Activated CD4-positive, alpha-beta T cell treated with anti-CD3 and anti-CD28 coated beads for 36 hours (primary cell): Measurements from ENCODE around the gene FAAH. TPM values are rescaled to one million over a fixed set of nuclear protein-coding genes. Genes with fewer than 3 reads are reported as not detected.
A peak's percentile ranks its signal among the peaks of the same experiment; 100 is the strongest.
"Not testable (repeated sequence)": the region's sequence is repeated elsewhere in the genome, so short reads cannot be mapped to it uniquely, and the experiment has no call there.

Experiments used
- ATAC-seq: fragments of 200-7000 bp; cut with Tn5 transposase; one replicate; pipeline ENCODE4 v1.10.0; 2021; ENCODE audit warnings: mild to moderate bottlenecking, moderate library complexity
- CTCF ChIA-PET: fragments of 350-600 bp; sonication (Branson Sonifier 250); formaldehyde crosslinking; loops from one replicate; lab custom pipeline; 2021; ENCODE audit warnings: antibody characterized with exemption; lab: Charles Lee
- POLR2A ChIA-PET: fragments of 350-600 bp; sonication (Branson Sonifier 250); formaldehyde crosslinking; loops from one replicate; lab custom pipeline; 2021; ENCODE audit warnings: antibody characterized with exemption, inconsistent platforms; lab: Charles Lee
- DNase-seq: peaks from one replicate; pipeline ENCODE4 v3.0.0-alpha.2; 2020
- H3K27ac Mint-ChIP-seq: one replicate; pipeline ENCODE4 v1.8.0; 2021; ENCODE audit warnings: mixed read lengths
- H3K27me3 Mint-ChIP-seq: one replicate; pipeline ENCODE4 v1.8.0; 2021; ENCODE audit warnings: mixed read lengths
- H3K36me3 Mint-ChIP-seq: one replicate; pipeline ENCODE4 v1.8.0; 2021; ENCODE audit warnings: low read depth, mixed read lengths
- H3K4me1 Mint-ChIP-seq: one replicate; pipeline ENCODE4 v1.8.0; 2021; ENCODE audit warnings: mixed read lengths
- H3K4me3 Mint-ChIP-seq: one replicate; pipeline ENCODE4 v1.8.0; 2021; ENCODE audit warnings: mild to moderate bottlenecking, moderate library complexity, mixed read lengths
- H3K9me3 Mint-ChIP-seq: one replicate; pipeline ENCODE4 v1.8.0; 2021; ENCODE audit warnings: low read depth, mixed read lengths
- intact Hi-C, 2 experiments: fragments of 100-400 bp; cut with DNase I in 1 of 2; cut with micrococcal nuclease in 1 of 2; formaldehyde crosslinking; loops; one replicate each; pipeline versions ENCODE4 v1.14.2 to v1.15.1; 2022 to 2024; cut with DNase I, micrococcal nuclease
- total RNA-seq, 2 experiments: library from RNA; stranded (reverse); gene quantifications; one replicate each; pipeline ENCODE4 v1.2.3, GENCODE V29; 2021

The FAAH gene
- 1 to 10 TPM; 5.3 to 7.5 TPM for total RNA-seq

DNA sequence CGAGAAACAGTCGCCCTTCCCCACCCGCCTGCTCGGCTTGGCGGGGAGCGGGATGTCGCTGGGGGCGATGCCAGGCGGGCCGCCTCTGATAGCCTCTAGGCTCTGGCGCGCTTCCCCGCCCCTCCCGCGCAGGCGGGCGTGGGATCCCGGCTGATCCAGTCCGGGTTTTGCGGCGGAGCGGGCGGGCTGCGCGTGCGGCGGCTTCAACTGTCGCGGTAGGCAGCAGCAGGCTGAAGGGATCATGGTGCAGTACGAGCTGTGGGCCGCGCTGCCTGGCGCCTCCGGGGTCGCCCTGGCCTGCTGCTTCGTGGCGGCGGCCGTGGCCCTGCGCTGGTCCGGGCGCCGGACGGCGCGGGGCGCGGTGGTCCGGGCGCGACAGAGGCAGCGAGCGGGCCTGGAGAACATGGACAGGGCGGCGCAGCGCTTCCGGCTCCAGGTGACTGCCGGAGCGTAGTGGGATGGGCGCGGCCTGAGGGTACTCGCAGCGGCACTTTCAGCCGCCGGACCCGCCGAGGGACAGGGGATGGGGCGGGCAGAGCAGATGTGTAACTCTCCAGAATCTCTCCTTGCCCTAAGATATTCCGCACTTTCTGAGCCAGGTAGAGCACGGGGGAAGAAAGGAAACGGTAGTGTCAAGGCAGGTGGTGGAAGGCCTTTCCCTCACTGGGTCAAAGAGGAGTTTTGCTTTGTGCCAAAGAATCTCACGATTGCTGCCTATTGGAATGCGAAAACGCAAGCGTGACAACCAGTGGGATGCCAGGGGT is at the start of gene FAAH:
TSS of gene FAAH (plus strand) at position 210 of the 764 bp plus-strand sequence. CDS start at position 242, 32 bp downstream.
- H3K36me3 Mint-ChIP-seq = peaks cover 12% of the 10 kb centered on the region
- intact Hi-C loops = loop anchor here in 1 of 2 experiments (1.0 to 5.0 kb wide), 2 partner anchors 147 to 323 kb away; partner anchors contain the start of genes EFCAB14 and RAD54L
- H3K27ac Mint-ChIP-seq = peak within 1 kb of the TSS; percentile 2
- H3K9me3 Mint-ChIP-seq = peaks cover 17% of the 10 kb centered on the region
- peaks cover 9% of the 10 kb centered on the region for H3K4me1 Mint-ChIP-seq
- CTCF ChIA-PET = interaction anchor here (0.6 to 0.7 kb wide), 2 partner anchors 9 to 60 kb away, joined by 3 to 4 read pairs; no protein-coding TSS in a partner anchor
- POLR2A ChIA-PET = no interaction called here
- peak; percentile 86 for ATAC-seq
- peak; percentile 79 for DNase-seq
- H3K4me3 Mint-ChIP-seq = peak within 1 kb of the TSS; percentile 66
- H3K27me3 Mint-ChIP-seq = peaks cover 8% of the 10 kb centered on the region

DNA sequence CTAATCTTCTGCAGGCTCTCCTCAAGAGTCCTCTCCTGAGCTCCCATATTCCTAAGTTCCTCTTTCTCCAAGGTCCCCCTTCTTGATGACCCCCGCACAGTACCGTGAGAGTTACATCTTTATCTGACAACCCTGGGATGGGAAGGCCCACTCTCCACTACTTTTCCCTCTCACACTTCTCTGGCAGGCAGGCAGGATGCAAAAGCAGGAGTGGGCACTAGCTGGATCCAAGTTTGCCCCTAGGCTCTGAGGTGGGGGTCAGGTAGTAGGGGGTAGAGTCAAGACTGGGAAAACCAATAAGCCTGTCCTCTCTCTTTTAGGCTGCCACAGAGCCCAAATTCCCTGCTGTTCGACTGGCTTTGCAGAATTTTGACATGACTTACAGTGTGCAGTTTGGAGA is 49.6 kb upstream of the FAAH start:
- no peaks in the 10 kb centered on the region for H3K9me3 Mint-ChIP-seq
- no peak overlapping the region for H3K4me3 Mint-ChIP-seq
- CTCF ChIA-PET = interaction anchor here (0.7 to 2.6 kb wide), 3 partner anchors 11 to 81 kb away, joined by 3 to 7 read pairs (median 3); no protein-coding TSS in a partner anchor
- peaks cover 49% of the 10 kb centered on the region for H3K4me1 Mint-ChIP-seq
- POLR2A ChIA-PET = interaction anchor here (0.6 to 0.8 kb wide), 2 partner anchors 53 to 658 kb away, joined by 3 read pairs; partner anchors contain the start of gene GPBP1L1
- no peaks in the 10 kb centered on the region for H3K27me3 Mint-ChIP-seq
- intact Hi-C loops = loop anchor here in 1 of 2 experiments (5.0 kb wide), 2 partner anchors 57 to 657 kb away; partner anchors contain the start of genes GPBP1L1 and TMEM69
- peak overlapping the region; percentile 49 for H3K27ac Mint-ChIP-seq
- DNase-seq (no peak), ATAC-seq (no peak)
- peaks cover 62% of the 10 kb centered on the region for H3K36me3 Mint-ChIP-seq

GRCh38 chr1:46345281-46345680 is 48.8 kb upstream of the FAAH start:
- CTCF ChIA-PET = interaction anchor here (2.6 kb wide), 1 partner anchor 12 kb away, joined by 7 read pairs; no protein-coding TSS in a partner anchor
- no peaks in the 10 kb centered on the region for H3K9me3 Mint-ChIP-seq
- H3K36me3 Mint-ChIP-seq = peaks cover 70% of the 10 kb centered on the region
- H3K4me1 Mint-ChIP-seq = peaks cover 46% of the 10 kb centered on the region
- intact Hi-C loops = no loop called here
- DNase-seq (no peak), ATAC-seq (no peak)
- peak overlapping the region; percentile 49 for H3K27ac Mint-ChIP-seq
- no peak overlapping the region for H3K4me3 Mint-ChIP-seq
- POLR2A ChIA-PET = interaction anchor here (0.5 to 0.8 kb wide), 2 partner anchors 467 to 659 kb away, joined by 3 to 4 read pairs; partner anchors contain the start of gene GPBP1L1
- no peaks in the 10 kb centered on the region for H3K27me3 Mint-ChIP-seq

DNA sequence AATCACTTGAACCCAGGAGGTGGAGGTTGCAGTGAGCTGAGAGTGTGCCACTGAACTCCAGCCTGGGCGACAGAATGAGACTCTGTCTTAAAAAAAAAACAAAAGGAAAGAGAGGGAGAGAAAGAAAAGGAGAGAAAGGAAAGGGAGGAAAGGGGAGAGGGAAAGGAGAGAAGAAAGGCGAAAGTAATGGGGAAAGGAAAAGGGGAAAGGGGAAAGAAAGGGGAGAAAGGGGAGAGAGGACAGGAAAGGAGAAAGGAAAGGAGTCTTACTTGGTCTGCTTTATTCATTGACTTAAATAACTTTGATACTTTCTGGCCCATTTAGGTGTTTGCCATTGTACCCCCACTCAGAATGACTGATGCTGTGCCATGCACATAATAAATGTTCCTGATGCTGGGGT is 41.8 kb upstream of the FAAH start:
- ChIA-PET POLR2A (interaction anchor here (0.7 to 1.0 kb wide), 2 partner anchors 48 to 179 kb away, joined by 4 to 8 read pairs; no protein-coding TSS in a partner anchor), CTCF (no interaction called here)
- no peak overlapping the region for H3K27ac Mint-ChIP-seq
- ATAC-seq (no peak), DNase-seq (no peak)
- no peak overlapping the region for H3K4me3 Mint-ChIP-seq
- H3K4me1 Mint-ChIP-seq = peaks cover 8% of the 10 kb centered on the region
- intact Hi-C loops = no loop called here
- H3K36me3 Mint-ChIP-seq = peaks cover 60% of the 10 kb centered on the region
- no peaks in the 10 kb centered on the region for H3K27me3 Mint-ChIP-seq
- H3K9me3 Mint-ChIP-seq = no peaks in the 10 kb centered on the region

- H3K27me3 Mint-ChIP-seq, intact Hi-C loops, H3K4me1 Mint-ChIP-seq, H3K9me3 Mint-ChIP-seq, H3K27ac Mint-ChIP-seq, DNase-seq, POLR2A ChIA-PET, ATAC-seq, H3K4me3 Mint-ChIP-seq: not testable (repeated sequence)
- H3K36me3 Mint-ChIP-seq = peaks cover 45% of the 10 kb centered on the region
- CTCF ChIA-PET = interaction anchor here (0.6 kb wide), 1 partner anchor 12 kb away, joined by 3 read pairs; no protein-coding TSS in a partner anchor
Measured at GRCh38 chr1:46355920-46356319, 38.2 kb upstream of the FAAH start.

GRCh38 chr1:46362158-46362557 is 32.0 kb upstream of the FAAH start:
- Mint-ChIP-seq H3K27me3 (no peaks in the 10 kb centered on the region), H3K27ac (no peak overlapping the region), H3K36me3 (peaks cover 43% of the 10 kb centered on the region), H3K4me3 (no peak overlapping the region), H3K4me1 (no peaks in the 10 kb centered on the region), H3K9me3 (no peaks in the 10 kb centered on the region)
- CTCF ChIA-PET = no interaction called here
- POLR2A ChIA-PET = interaction anchor here (0.6 kb wide), 1 partner anchor 21 kb away, joined by 3 read pairs; the partner anchor contains the start of gene NSUN4
- intact Hi-C loops = no loop called here
- ATAC-seq (no peak), DNase-seq (no peak)

GRCh38 chr1:46363121-46363520 is 31.0 kb upstream of the FAAH start:
- no peaks in the 10 kb centered on the region for H3K27me3 Mint-ChIP-seq
- CTCF ChIA-PET = no interaction called here
- ATAC-seq (no peak), DNase-seq (no peak)
- H3K4me1 Mint-ChIP-seq = no peaks in the 10 kb centered on the region
- peaks cover 42% of the 10 kb centered on the region for H3K36me3 Mint-ChIP-seq
- intact Hi-C loops = no loop called here
- POLR2A ChIA-PET = no interaction called here
- H3K4me3 Mint-ChIP-seq = no peak overlapping the region
- no peak overlapping the region for H3K27ac Mint-ChIP-seq
- H3K9me3 Mint-ChIP-seq = no peaks in the 10 kb centered on the region

DNA sequence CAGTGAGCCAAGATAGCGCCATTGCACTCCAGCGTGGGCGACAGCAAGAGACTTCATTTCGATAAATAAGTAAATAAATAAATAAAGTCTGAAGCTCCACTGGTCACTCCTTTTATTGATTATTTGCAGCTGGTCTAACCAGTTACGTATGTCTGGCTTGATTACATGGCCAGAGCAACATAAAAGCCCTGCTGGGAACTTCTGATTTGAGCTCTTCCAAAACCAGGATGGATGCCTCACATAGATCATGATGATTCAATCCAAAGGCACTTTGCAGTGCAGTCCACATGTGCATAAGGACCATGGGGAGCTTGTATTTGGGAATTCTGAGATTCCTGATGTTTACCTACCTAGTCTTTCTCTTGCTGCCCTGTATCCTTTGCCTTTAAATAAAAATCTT is 29.5 kb upstream of the FAAH start:
- intact Hi-C loops = no loop called here
- Mint-ChIP-seq H3K9me3 (no peaks in the 10 kb centered on the region), H3K36me3 (peaks cover 43% of the 10 kb centered on the region), H3K27me3 (no peaks in the 10 kb centered on the region), H3K27ac (no peak overlapping the region), H3K4me3 (no peak overlapping the region), H3K4me1 (peaks cover 3% of the 10 kb centered on the region)
- DNase-seq (no peak), ATAC-seq (no peak)
- POLR2A ChIA-PET = no interaction called here
- CTCF ChIA-PET = interaction anchor here (0.7 to 1.2 kb wide), 3 partner anchors 16 to 25 kb away, joined by 3 read pairs; no protein-coding TSS in a partner anchor

DNA sequence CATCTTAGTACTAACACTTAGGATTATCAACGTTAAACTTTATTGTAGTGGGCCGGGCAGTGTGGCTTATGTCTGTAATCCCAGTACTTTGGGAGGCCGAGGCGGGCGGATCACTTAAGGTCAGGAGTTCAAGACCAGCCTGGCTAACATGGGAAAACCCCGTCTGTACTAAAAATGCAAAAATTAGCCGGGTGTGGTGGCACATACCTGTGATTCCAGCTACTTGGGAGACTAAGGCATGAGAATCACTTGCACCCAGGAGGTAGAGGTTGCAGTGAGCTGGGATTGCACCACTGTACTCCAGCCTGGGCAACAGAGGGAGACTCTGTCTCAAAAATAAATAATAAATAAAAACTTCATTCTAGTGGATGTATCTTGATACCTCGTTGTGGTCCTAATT is 28.3 kb upstream of the FAAH start:
- H3K4me1 Mint-ChIP-seq, ATAC-seq, POLR2A ChIA-PET, H3K27ac Mint-ChIP-seq, H3K4me3 Mint-ChIP-seq, H3K27me3 Mint-ChIP-seq, DNase-seq, intact Hi-C loops, H3K9me3 Mint-ChIP-seq: not testable (repeated sequence)
- CTCF ChIA-PET = interaction anchor here (0.9 to 1.2 kb wide), 2 partner anchors 15 to 26 kb away, joined by 3 read pairs; no protein-coding TSS in a partner anchor
- H3K36me3 Mint-ChIP-seq = peaks cover 43% of the 10 kb centered on the region

- peaks cover 43% of the 10 kb centered on the region for H3K36me3 Mint-ChIP-seq
- H3K9me3 Mint-ChIP-seq = no peaks in the 10 kb centered on the region
- H3K27me3 Mint-ChIP-seq = no peaks in the 10 kb centered on the region
- H3K4me3 Mint-ChIP-seq = no peak overlapping the region
- ChIA-PET CTCF (interaction anchor here (0.6 kb wide), 1 partner anchor 267 kb away, joined by 3 read pairs; no protein-coding TSS in a partner anchor), POLR2A (no interaction called here)
- H3K27ac Mint-ChIP-seq = no peak overlapping the region
- H3K4me1 Mint-ChIP-seq = peaks cover 9% of the 10 kb centered on the region
- no peak for DNase-seq
- ATAC-seq = no peak
- intact Hi-C loops = no loop called here
Measured at GRCh38 chr1:46367072-46367471, 27.0 kb upstream of the FAAH start.

- not testable (repeated sequence) for H3K27ac Mint-ChIP-seq
Measured at GRCh38 chr1:46367701-46368100, 26.4 kb upstream of the FAAH start.

More at GRCh38 chr1:46367701-46368100, 26.4 kb upstream of the FAAH start:
- CTCF ChIA-PET = interaction anchor here (0.6 kb wide), 1 partner anchor 12 kb away, joined by 3 read pairs; no protein-coding TSS in a partner anchor
- intact Hi-C loops, ATAC-seq, H3K4me1 Mint-ChIP-seq, DNase-seq, POLR2A ChIA-PET, H3K4me3 Mint-ChIP-seq, H3K27me3 Mint-ChIP-seq, H3K9me3 Mint-ChIP-seq: not testable (repeated sequence)
- peaks cover 43% of the 10 kb centered on the region for H3K36me3 Mint-ChIP-seq
